Measurements from ENCODE around the gene STOX2.

The STOX2 gene

GRCh38 chr4:184030764-184031163 is 125.7 kb downstream of the STOX2 start:
- no peak for TF ChIP-seq REST (IDR thresholded peaks at IDR 0.05; ENCODE audit: insufficient read depth in 1 of 2, low read depth in 2 of 2, low read length in 2 of 2)
- TF ChIP-seq FOXP2 (optimal IDR thresholded peaks at IDR 0.05; ENCODE audit: borderline replicate concordance, extremely low read depth, extremely low read length, insufficient read depth) = no peak
- TF ChIP-seq SIN3A (IDR thresholded peaks at IDR 0.05; ENCODE audit: borderline replicate concordance, insufficient read depth, low read length) = no peak
- no peak for TF ChIP-seq POLR2AphosphoS5 (IDR thresholded peaks at IDR 0.05; ENCODE audit: low read depth, low read length)
- no peak for TF ChIP-seq TAF1 (IDR thresholded peaks at IDR 0.05; ENCODE audit: borderline replicate concordance, insufficient read depth, low read length)

- TF ChIP-seq SIN3A (IDR thresholded peaks at IDR 0.05; ENCODE audit: borderline replicate concordance, insufficient read depth, low read length) = no peak
- TF ChIP-seq REST (IDR thresholded peaks at IDR 0.05; ENCODE audit: insufficient read depth in 1 of 2, low read depth in 2 of 2, low read length in 2 of 2) = no peak
- TF ChIP-seq FOXP2 (optimal IDR thresholded peaks at IDR 0.05; ENCODE audit: borderline replicate concordance, extremely low read depth, extremely low read length, insufficient read depth) = no peak
- TF ChIP-seq TAF1 (IDR thresholded peaks at IDR 0.05; ENCODE audit: borderline replicate concordance, insufficient read depth, low read length) = no peak
- TF ChIP-seq POLR2AphosphoS5 (IDR thresholded peaks at IDR 0.05; ENCODE audit: low read depth, low read length) = no peak
These were observed 127.0 kb downstream of the STOX2 start for GRCh38 chr4:184032091-184032490.

- TF ChIP-seq FOXP2 (optimal IDR thresholded peaks at IDR 0.05; ENCODE audit: borderline replicate concordance, extremely low read depth, extremely low read length, insufficient read depth) (no peak), POLR2AphosphoS5 (IDR thresholded peaks at IDR 0.05; ENCODE audit: low read depth, low read length) (no peak), SIN3A (IDR thresholded peaks at IDR 0.05; ENCODE audit: borderline replicate concordance, insufficient read depth, low read length) (no peak), TAF1 (IDR thresholded peaks at IDR 0.05; ENCODE audit: borderline replicate concordance, insufficient read depth, low read length) (no peak), REST (IDR thresholded peaks at IDR 0.05; ENCODE audit: insufficient read depth in 1 of 2, low read depth in 2 of 2, low read length in 2 of 2) (no peak)
These were observed 134.9 kb downstream of the STOX2 start for GRCh38 chr4:184039963-184040383.

GRCh38 chr4:184041156-184041555 is 136.0 kb downstream of the STOX2 start:
- TF ChIP-seq REST (IDR thresholded peaks at IDR 0.05; ENCODE audit: insufficient read depth in 1 of 2, low read depth in 2 of 2, low read length in 2 of 2) (no peak), FOXP2 (optimal IDR thresholded peaks at IDR 0.05; ENCODE audit: borderline replicate concordance, extremely low read depth, extremely low read length, insufficient read depth) (no peak), TAF1 (IDR thresholded peaks at IDR 0.05; ENCODE audit: borderline replicate concordance, insufficient read depth, low read length) (no peak), POLR2AphosphoS5 (IDR thresholded peaks at IDR 0.05; ENCODE audit: low read depth, low read length) (no peak), SIN3A (IDR thresholded peaks at IDR 0.05; ENCODE audit: borderline replicate concordance, insufficient read depth, low read length) (no peak)

GRCh38 chr4:184046148-184046547 is 141.0 kb downstream of the STOX2 start:
- no peak for TF ChIP-seq REST (IDR thresholded peaks at IDR 0.05; ENCODE audit: insufficient read depth in 1 of 2, low read depth in 2 of 2, low read length in 2 of 2)
- TF ChIP-seq FOXP2 (optimal IDR thresholded peaks at IDR 0.05; ENCODE audit: borderline replicate concordance, extremely low read depth, extremely low read length, insufficient read depth) = no peak
- no peak for TF ChIP-seq TAF1 (IDR thresholded peaks at IDR 0.05; ENCODE audit: borderline replicate concordance, insufficient read depth, low read length)
- TF ChIP-seq SIN3A (IDR thresholded peaks at IDR 0.05; ENCODE audit: borderline replicate concordance, insufficient read depth, low read length) = no peak
- no peak for TF ChIP-seq POLR2AphosphoS5 (IDR thresholded peaks at IDR 0.05; ENCODE audit: low read depth, low read length)
